HG02852 (cell line): ENCODE data around the gene SEPTIN2.
"Not testable (repeated sequence)": the region's sequence is repeated elsewhere in the genome, so short reads cannot be mapped to it uniquely, and the experiment has no call there.

ENCODE experiments used
- ATAC-seq: cut with Tn5 transposase; IDR thresholded peaks from one replicate; pipeline ENCODE4 v1.9.1; 2021; ENCODE audit warnings: mild to moderate bottlenecking, moderate library complexity; ENCODE audit not compliant: unreplicated experiment

SEPTIN2 gene

DNA sequence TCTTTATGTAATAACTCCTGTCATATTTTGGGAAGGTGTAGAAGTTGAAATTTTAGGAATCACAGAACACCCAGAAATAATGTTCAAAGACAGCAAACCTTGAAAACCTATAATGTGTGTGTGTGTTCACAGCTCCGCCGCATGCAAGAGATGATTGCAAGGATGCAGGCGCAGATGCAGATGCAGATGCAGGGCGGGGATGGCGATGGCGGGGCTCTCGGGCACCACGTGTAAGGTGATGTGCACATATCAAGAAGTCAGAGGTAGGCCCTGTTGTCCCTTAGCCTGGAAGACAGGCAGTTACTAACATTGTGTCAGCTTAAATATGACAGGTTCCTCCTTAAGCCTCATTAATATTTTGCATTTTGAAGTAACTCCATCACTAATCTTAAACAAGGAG, 34.2 kb downstream of the SEPTIN2 start:
- no peak for ATAC-seq

DNA sequence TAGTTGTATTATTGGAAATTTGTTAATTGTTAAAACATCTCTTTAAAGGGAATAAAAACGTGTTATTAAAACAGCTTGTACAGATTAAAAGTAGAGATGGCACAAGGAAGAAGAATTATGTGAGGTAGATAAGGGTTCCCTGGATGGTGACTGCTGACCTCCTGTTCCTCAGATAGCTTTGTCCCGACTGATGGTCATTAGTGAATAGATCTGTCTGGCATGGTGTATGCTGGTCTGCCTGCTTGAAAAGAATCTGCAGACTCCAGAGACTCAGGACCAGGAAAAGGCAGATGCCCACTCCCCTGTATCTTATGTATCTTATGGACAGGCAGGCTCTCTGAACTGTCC, 34.8 kb downstream of the SEPTIN2 start:
- ATAC-seq: no peak

DNA sequence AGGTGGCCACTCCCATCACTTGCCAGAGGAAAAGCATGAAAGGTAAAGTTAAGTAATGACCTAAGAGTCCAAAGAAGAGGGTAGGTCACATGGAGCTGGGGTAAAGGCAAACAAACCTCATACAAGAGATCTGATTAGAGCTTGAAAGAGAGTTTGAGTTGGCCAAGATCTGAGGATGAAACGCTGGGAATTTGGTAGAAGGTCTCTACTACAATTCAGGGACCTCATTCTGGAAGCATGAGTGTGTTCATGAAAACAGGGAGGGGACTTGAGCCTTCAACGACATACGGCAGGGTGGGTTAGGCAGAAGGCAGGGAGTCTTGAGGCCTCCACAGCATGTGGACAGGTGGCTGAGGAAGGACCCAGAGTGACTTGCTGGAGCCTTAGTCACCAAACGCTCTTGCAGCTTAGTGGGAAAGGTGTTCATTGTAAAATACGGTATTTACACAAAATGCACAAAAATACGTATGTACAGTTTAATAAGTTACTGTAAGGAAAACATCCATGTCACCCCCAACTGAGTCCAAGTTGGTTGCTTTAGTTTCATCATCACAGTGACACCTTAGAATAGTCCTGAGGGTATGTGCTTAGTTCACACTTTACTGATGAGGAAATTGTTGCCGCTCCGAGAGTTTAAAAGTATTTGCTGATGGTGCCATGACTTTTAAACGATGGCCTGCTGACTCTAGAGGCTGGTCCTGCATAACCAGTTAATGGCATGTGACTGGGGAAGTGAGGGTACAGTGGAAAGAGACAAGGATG, 35.3 kb downstream of the SEPTIN2 start:
- ATAC-seq: no peak

- ATAC-seq: no peak
Measured at GRCh38 chr2:241351640-241352031, 35.9 kb downstream of the SEPTIN2 start.

- no peak for ATAC-seq
Measured at GRCh38 chr2:241352227-241352626, 36.5 kb downstream of the SEPTIN2 start.

DNA sequence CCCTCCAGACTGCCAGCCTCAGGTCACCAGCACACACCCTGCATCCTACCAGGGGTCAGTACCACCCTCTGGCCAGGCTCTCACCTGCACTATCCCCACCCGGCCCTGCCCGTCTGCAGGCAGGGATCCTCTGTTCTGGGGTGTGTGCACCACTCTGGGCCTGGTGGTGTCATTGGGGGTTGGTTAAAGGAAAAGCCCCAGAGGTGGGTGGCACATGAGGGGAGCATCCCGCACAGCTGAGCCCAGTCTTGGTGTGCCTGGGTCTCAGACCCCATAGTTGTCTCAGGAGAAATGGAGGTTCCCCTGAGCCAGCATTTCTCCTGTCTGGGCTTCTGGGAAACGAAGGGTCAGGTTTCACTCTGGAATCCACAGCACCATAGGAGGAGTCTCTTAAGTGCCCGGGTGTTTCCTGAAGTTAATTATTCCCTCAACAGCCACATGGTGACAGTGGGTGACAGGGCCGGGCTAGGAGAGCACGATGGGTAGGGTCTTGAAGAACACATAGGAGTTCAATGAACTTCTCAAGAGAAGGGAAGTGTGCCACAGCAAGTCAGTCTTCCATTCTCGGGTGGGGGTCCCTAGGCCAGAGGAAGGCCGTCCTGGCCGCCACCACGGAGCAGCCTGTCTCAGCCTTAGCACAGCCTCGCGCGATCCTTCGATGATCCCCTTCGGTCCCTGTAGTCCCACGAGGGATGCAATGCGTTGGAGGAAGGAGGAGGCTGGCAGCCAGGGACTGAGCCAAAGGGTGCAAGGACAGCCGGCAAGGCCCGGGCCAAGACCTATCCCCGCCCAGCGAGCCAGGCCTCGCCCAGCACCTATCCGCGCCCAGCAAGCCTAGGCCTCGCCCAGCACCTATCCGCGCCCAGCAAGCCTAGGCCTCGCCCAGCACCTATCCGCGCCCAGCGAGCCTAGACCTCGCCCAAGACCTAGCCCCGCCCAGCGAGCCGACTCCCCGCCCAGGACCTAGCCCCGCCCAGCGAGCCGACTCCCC, 39.2 kb downstream of the SEPTIN2 start:
- peak; percentile 36 for ATAC-seq

- peak; percentile 81 for ATAC-seq
Measured at GRCh38 chr2:241355983-241356870, 40.5 kb downstream of the SEPTIN2 start, which contains the start of gene FARP2. Gene FARP2, plus strand, starts transcription at chr2:241356285. Its CDS starts 16,823 bp downstream, at chr2:241373108.

- no peak for ATAC-seq
Measured at GRCh38 chr2:241356871-241357260, 41.1 kb downstream of the SEPTIN2 start.

DNA sequence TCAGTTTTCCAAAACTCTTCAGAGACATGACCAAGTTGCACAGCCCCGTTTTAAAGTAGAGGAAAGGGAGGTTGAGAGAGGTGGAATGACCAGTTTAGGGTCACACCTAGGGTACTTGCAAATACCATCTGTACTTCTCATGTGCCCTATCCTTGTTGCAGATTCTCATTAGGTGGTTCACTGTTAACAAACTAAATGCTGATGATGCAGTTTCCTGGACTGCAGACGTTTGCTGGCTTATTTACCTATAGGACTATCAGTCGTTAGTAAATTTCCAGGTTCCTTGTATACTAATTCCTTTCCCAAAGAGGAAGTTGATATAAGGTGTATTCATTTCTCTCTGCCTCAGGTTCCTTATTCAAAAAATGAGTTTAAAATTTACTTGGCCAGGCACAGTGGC, 41.8 kb downstream of the SEPTIN2 start:
- ATAC-seq: no peak

GRCh38 chr2:241358470-241358869, 42.7 kb downstream of the SEPTIN2 start:
- peak; percentile 23 for ATAC-seq

GRCh38 chr2:241359481-241360045, 43.8 kb downstream of the SEPTIN2 start:
- no peak for ATAC-seq

DNA sequence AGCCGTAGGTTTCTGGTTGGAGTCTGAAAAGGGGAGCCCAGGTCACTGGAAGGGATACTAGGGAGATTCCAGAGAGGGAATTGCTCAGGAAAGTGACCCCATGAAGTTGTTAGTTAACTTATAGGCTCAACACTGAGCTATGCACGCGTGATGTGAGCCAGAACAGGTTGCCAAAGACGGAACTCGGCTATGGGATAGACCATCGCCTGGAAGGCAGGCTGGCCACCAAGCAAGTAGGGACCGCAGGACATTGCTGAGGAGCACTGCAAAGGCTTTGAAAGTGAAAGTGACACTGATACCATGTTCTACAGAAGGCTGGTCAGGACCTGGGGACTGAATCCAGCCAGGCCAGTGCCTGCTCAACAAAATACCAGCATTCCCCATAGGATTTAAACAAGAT, 47.7 kb downstream of the SEPTIN2 start:
- ATAC-seq: no peak

DNA sequence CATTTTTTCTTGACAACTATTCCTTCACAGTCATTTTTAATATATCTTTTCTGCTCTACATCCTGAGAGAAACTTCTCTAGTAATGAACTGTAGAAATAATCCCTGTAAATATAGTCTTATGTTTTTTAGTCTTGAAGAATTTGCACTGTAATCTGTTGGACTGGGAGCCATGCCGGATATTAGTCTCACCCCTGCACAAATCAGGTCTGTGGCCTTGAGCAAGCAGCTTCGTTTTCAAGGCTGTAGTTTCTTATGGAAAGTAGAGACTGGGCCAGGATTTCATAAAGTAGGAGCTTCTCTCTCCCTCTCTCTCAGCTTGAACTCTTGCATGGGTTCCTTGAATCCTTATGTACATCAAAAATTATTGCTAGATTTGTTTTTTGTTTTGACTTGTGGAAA, 49.1 kb downstream of the SEPTIN2 start:
- ATAC-seq: no peak

GRCh38 chr2:241366678-241367077, 51.0 kb downstream of the SEPTIN2 start:
- ATAC-seq: no peak

DNA sequence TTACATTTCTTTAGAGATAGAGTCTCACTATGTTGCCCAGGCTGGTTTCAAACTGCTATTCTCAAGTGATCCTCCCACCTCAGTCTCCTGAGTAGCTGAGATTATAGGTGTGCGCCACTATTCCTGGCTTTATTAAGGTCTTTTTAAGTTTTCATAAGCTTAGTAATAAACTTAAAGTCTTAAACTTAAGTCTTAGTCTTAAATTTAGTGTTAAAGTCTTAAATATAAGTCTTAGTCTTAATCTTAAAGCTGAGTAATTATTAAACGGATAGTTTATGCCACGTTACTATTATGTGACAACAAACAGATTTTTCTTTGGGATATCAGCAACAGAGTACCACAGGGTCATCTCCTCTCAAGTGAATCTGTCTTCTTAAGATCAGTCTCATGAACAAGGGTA, 52.9 kb downstream of the SEPTIN2 start:
- ATAC-seq: no peak

DNA sequence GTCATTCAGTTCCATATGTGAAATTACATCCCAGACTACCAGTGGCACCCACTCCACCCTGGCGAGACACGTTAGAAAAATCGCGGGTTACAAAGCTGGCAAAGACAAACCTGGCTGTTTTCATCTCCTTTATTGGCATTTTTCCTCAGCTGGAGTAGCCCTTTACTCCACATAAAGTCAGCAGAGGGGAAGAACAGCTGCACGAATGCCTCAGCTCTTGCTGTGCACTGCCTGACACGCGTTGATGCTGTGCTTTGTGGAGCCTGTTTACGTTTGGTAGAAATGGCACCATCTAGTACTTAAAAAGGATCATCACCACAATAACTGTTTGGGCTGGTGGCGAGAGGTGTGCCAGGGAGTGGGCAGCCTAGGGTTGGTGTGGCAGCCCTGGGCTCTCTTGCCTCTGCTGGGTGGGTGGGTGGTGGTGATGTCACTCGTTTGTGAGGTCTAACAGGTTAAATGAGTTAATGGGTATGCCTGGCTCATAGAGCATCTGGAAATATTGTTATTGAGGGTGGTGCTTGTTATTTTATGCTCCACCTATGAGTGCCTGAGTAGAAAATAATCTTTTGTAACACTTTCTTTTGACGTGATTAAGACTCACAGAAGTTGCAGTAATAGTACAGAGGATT, 56.8 kb downstream of the SEPTIN2 start:
- ATAC-seq: no peak

- ATAC-seq: no peak
Measured at GRCh38 chr2:241373446-241373845, 57.7 kb downstream of the SEPTIN2 start.

DNA sequence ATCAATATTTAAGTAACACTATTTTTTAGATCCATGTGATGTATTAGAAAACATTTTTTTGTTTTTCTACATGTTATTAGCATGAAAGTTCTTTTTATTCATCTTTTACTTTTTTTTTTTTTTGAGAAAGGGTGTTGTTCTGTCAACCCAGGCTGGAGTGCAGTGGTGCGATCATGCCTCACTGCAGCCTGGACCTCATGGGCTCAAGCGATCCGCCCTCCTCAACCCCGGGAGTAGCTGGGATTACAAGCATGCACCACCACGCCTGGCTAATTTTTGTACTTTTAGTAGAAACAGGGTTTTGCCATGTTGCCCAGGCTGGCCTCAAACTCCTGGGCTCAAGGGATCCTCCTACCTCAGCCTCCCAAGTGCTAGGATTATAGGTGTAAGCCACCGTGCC, 58.2 kb downstream of the SEPTIN2 start:
- ATAC-seq: not testable (repeated sequence)

GRCh38 chr2:241375300-241375699, 59.6 kb downstream of the SEPTIN2 start:
- ATAC-seq: no peak

- ATAC-seq: no peak
Measured at GRCh38 chr2:241376808-241377207, 61.1 kb downstream of the SEPTIN2 start.
